Esophagus muscularis mucosa (tissue), 4 donors: ENCODE measurements around the gene GASK1A. TPM values are rescaled to one million over a fixed set of nuclear protein-coding genes. Genes with fewer than 3 reads are reported as not detected.

Experiments used
- DNase-seq: peaks from one replicate; pipeline ENCODE4 v3.0.0-alpha.2; 2017; ENCODE audit errors: extremely low spot score
- H3K27ac ChIP-seq, 4 donors: fragments of 200-600 bp; sonication (generic); replicated peaks in 1 of 4; 1 replicate in 3 of 4; 2 replicates in 1 of 4; pipeline ENCODE4 v1.5.1; 2016 to 2019; ENCODE audit warnings: mild to moderate bottlenecking in 1 of 4
- H3K27me3 ChIP-seq, 4 donors: fragments of 200-600 bp; sonication (generic); one replicate each; pipeline versions ENCODE4 v1.5.1 to v1.6.0; 2016 to 2019
- H3K36me3 ChIP-seq, 4 donors: fragments of 200-600 bp; sonication (generic); one replicate each; pipeline ENCODE4 v1.5.1; 2016 to 2019
- H3K4me1 ChIP-seq, 4 donors: fragments of 200-600 bp; sonication (generic); one replicate each; pipeline ENCODE4 v1.5.1; 2016 to 2019
- H3K4me3 ChIP-seq, 4 donors: fragments of 200-600 bp; sonication (generic); 1 replicate in 2 of 4; 2 replicates in 2 of 4; pipeline ENCODE4 v1.5.1; 2016 to 2019; ENCODE audit warnings: mild to moderate bottlenecking in 4 of 4, moderate library complexity in 1 of 4
- H3K9me3 ChIP-seq, 4 donors: fragments of 200-600 bp; sonication (generic); 1 replicate in 3 of 4; 2 replicates in 1 of 4; pipeline ENCODE4 v1.5.1; 2016 to 2019
- EP300 ChIP-seq: sonication (generic); formaldehyde crosslinking; IDR thresholded peaks from one replicate; pipeline ENCODE4 v1.6.1; 2017; ENCODE audit warnings: antibody characterized with exemption
- POLR2A ChIP-seq: fragments of 450-650 bp; IDR thresholded peaks from one replicate; pipeline ENCODE4 v1.6.1; 2017; ENCODE audit warnings: antibody characterized with exemption, moderate library complexity, mild to moderate bottlenecking, low read depth
- POLR2AphosphoS5 ChIP-seq, 2 donors: sonication (generic); formaldehyde crosslinking; IDR thresholded peaks; one replicate each; pipeline ENCODE4 v1.6.1; 2017; ENCODE audit warnings: antibody characterized with exemption in 2 of 2
- WGBS: methylation state at CpG from one replicate; pipeline ENCODE4 v1.1.5; 2018; 5-methylcytosine and 5-hydroxymethylcytosine counted together
- intact Hi-C: fragments of 100-400 bp; cut with DNase I; formaldehyde crosslinking; loops from one replicate; pipeline ENCODE4 v1.15.1; 2023
- total RNA-seq, 4 donors: library from RNA; depleted of rRNA; stranded (reverse); fragments of >200 nt; gene quantifications; one replicate each; pipeline versions ENCODE4 v1.1.0 to v1.2.1, GENCODE V29; 2016
- TF ChIP-seq, protein P1 (sequence below), 3 experiments: fragments of 200-600 bp in 2 of 3; fragments of 450-650 bp in 1 of 3; sonication (generic) in 2 of 3; IDR thresholded peaks; one replicate each; pipeline ENCODE4 v1.5.1; 2017 to 2019; ENCODE audit warnings: antibody characterized with exemption in 3 of 3, mild to moderate bottlenecking in 2 of 3, moderate library complexity in 1 of 3

The GASK1A gene
- total RNA-seq, 4 donors from 2014 or later: 10.2 to 22.1 (median 15.8) TPM

DNA sequence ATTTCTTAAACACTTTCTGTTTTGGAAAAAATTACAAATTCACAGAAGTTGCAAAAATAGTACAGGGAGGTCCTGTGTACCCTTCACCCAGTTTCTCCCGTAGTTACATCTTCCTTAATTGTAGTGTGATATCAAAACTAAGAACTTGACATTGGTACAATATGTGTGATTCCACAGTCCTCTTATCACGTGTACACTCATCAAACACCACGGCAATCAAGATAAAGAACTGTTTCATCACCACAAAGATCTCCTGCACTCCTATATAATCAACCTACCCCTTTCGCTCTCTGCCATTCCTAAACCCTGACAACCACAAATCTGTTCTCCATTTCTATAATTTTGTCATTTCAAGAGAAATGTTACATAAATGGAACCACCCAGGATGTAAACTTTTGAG is 95.4 kb downstream of the GASK1A start:
- H3K4me3 ChIP-seq: no peak overlapping the region
- H3K27ac ChIP-seq: no peak overlapping the region
- no peak for TF ChIP-seq POLR2AphosphoS5 (IDR thresholded peaks at IDR 0.05)
- TF ChIP-seq EP300: no peak
- no peak for TF ChIP-seq POLR2A
- TF ChIP-seq, protein P1, sequence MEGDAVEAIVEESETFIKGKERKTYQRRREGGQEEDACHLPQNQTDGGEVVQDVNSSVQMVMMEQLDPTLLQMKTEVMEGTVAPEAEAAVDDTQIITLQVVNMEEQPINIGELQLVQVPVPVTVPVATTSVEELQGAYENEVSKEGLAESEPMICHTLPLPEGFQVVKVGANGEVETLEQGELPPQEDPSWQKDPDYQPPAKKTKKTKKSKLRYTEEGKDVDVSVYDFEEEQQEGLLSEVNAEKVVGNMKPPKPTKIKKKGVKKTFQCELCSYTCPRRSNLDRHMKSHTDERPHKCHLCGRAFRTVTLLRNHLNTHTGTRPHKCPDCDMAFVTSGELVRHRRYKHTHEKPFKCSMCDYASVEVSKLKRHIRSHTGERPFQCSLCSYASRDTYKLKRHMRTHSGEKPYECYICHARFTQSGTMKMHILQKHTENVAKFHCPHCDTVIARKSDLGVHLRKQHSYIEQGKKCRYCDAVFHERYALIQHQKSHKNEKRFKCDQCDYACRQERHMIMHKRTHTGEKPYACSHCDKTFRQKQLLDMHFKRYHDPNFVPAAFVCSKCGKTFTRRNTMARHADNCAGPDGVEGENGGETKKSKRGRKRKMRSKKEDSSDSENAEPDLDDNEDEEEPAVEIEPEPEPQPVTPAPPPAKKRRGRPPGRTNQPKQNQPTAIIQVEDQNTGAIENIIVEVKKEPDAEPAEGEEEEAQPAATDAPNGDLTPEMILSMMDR (IDR thresholded peaks at IDR 0.05): no peak
- no peaks in the 10 kb centered on the region for H3K4me1 ChIP-seq
- H3K9me3 ChIP-seq: no peaks in the 10 kb centered on the region
- intact Hi-C loops: no loop called here
- WGBS: 79% methylated on average over 4 of the region's 4 CpGs
- no peak for DNase-seq
- H3K36me3 ChIP-seq: peaks cover under 1 to 8% (median 6%) of the 10 kb centered on the region in 4 donors
- H3K27me3 ChIP-seq: no peaks in the 10 kb centered on the region

DNA sequence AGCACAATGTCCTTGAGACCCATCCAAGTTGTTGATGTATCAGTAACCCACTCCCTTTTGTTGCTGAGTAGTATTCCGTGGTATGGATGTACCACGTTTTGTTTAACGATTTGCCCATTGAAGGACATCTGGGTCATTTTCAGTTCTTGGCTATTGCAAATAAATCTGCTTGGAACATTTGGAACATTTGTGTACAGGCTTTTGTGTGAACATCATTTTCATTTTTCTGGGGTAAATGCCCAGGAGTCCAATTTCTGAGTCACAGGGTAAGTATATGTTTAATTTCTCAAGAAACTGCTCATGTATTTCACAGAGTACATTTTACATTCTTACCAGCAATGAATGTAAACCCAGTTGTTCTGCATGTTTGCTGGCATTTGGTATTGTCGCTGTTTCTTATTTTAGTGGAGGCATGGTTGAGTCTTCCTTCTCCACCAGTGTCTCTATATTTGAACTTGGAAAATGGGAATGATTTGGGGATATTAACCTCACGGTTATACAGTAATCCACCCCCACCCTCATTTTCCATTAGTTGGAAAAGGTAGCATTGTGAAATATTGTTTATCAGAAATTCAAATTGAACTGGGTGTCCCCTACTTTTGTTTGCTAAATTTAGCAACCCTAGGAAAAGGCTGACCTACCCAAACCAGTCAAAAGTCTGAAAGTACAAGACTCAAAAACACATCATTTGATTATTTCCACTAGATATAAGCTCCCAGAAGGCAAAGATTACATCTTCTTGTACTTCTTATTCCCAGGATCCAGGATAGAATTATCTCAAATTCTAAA is 96.0 kb downstream of the GASK1A start:
- Histone ChIP-seq H3K4me1 (no peaks in the 10 kb centered on the region), H3K27me3 (no peaks in the 10 kb centered on the region), H3K36me3 (peaks cover 6 to 14% (median 12%) of the 10 kb centered on the region in 4 donors), H3K4me3 (no peak overlapping the region), H3K27ac (no peak overlapping the region), H3K9me3 (no peaks in the 10 kb centered on the region)
- intact Hi-C loops: no loop called here
- DNase-seq: no peak
- TF ChIP-seq EP300 (no peak), POLR2A (no peak), POLR2AphosphoS5 (IDR thresholded peaks at IDR 0.05) (no peak)
- TF ChIP-seq, protein P1 (IDR thresholded peaks at IDR 0.05): no peak
- 87% methylated on average over 5 of the region's 5 CpGs for WGBS

DNA sequence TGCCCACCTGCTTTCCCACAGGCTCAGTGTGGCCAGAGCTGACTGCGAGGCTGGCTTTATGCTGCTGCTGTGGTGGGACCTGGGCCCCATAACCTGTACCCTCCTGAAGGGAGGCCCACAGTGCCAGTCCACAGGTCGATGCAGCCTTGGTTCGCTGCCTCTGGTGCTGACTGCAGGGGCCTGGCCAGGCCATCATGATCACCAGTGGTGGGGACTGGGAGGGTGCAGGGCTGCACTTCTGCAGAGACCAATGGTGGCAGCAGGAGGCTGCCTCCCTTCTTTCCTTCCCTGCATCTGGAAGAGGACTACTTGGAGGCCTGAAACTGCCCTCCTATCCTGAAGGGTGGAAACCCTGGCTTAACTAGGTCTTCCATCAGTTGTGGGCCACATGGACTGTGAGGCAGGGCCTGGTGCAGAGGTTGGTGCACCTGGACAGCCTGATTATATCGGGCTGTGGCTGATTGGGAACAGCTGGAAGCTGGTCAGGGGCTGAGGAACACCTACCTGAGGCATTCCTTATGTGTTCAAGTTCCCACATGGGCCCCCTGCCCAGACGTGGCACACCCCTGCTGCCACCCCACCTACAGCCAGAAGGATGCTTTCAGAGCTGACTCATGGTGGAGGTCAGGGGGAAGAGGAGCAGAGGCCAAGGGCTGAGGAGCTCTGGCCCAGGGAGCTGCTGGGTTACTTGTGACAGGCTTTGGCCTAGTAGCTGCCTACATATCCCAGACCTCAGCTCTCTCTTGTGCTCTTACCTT is 97.0 kb downstream of the GASK1A start:
- H3K9me3 ChIP-seq: no peaks in the 10 kb centered on the region
- TF ChIP-seq POLR2A (no peak), POLR2AphosphoS5 (IDR thresholded peaks at IDR 0.05) (no peak), EP300 (no peak)
- TF ChIP-seq, protein P1 (IDR thresholded peaks at IDR 0.05): no peak
- no peak overlapping the region for H3K4me3 ChIP-seq
- H3K27ac ChIP-seq: no peak overlapping the region
- H3K27me3 ChIP-seq: no peaks in the 10 kb centered on the region
- H3K36me3 ChIP-seq: peaks cover 16 to 24% (median 22%) of the 10 kb centered on the region in 4 donors
- no peak for DNase-seq
- WGBS: 100% methylated on average over 2 of the region's 5 CpGs
- H3K4me1 ChIP-seq: no peaks in the 10 kb centered on the region
- intact Hi-C loops: no loop called here

DNA sequence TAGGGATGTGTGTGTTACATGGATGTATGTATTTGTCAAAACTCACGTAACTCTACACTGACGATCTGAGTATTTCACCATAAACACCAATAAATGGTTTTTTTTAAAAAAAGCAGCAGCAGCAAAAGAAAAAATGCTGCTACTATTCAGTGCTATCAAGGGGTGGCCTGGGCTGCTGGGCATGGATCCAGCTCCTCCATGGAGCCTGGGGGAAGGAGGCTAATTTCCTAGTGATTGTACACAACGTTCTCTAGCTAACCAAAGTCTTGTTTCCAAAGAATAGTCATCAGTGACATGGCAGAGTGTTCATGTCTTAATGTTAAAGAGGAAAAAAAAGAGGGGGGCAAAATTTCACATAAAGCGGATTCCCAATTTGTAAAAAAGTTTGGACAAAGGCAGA is 97.7 kb downstream of the GASK1A start:
- Histone ChIP-seq H3K36me3 (peaks cover 19 to 29% (median 27%) of the 10 kb centered on the region in 4 donors), H3K9me3 (no peaks in the 10 kb centered on the region), H3K4me3 (no peak overlapping the region), H3K4me1 (no peaks in the 10 kb centered on the region), H3K27ac (no peak overlapping the region), H3K27me3 (no peaks in the 10 kb centered on the region)
- 67% methylated on average over 4 of the region's 4 CpGs for WGBS
- intact Hi-C loops: no loop called here
- no peak for DNase-seq
- no peak for TF ChIP-seq EP300
- TF ChIP-seq POLR2AphosphoS5 (IDR thresholded peaks at IDR 0.05): no peak
- no peak for TF ChIP-seq POLR2A
- TF ChIP-seq, protein P1 (IDR thresholded peaks at IDR 0.05): no peak
